Fibroblast of peridontal ligament (primary cell): ENCODE results near the gene SBNO2.
"Not testable (repeated sequence)": the region's sequence is repeated elsewhere in the genome, so short reads cannot be mapped to it uniquely, and the experiment has no call there.

Experiments used
- DNase-seq: peaks from one replicate; pipeline ENCODE4 v3.0.0-alpha.2; 2010; ENCODE audit errors: extremely low read depth

Gene SBNO2

GRCh38 chr19:1173845-1174809, at the start of gene SBNO2:
SBNO2 (minus strand) TSS chr19:1174268; CDS start chr19:1154276, 19,992 bp downstream.
- DNase-seq = peak; percentile 77

GRCh38 chr19:1223018-1223855, 49.2 kb upstream of the SBNO2 start:
- peak; percentile 15 for DNase-seq

- DNase-seq = no peak
Measured at GRCh38 chr19:1222394-1222793, 48.3 kb upstream of the SBNO2 start.

- DNase-seq = no peak
Measured at GRCh38 chr19:1221904-1222255, 47.8 kb upstream of the SBNO2 start.

GRCh38 chr19:1220976-1221903, 47.2 kb upstream of the SBNO2 start:
- DNase-seq = peak; percentile 33

GRCh38 chr19:1220477-1220930, 46.4 kb upstream of the SBNO2 start:
- DNase-seq = no peak

- DNase-seq = no peak
Measured at GRCh38 chr19:1219786-1220476, 45.9 kb upstream of the SBNO2 start.

- no peak for DNase-seq
Measured at GRCh38 chr19:1218751-1219567, 44.9 kb upstream of the SBNO2 start.

- DNase-seq = no peak
Measured at GRCh38 chr19:1217366-1217765, 43.3 kb upstream of the SBNO2 start.

- DNase-seq = no peak
Measured at GRCh38 chr19:1216756-1217155, 42.7 kb upstream of the SBNO2 start.

- DNase-seq = no peak
Measured at GRCh38 chr19:1214862-1215731, 41.0 kb upstream of the SBNO2 start.

GRCh38 chr19:1214299-1214861, 40.3 kb upstream of the SBNO2 start:
- DNase-seq = no peak

- peak; percentile 47 for DNase-seq
Measured at GRCh38 chr19:1213391-1214286, 39.6 kb upstream of the SBNO2 start.

GRCh38 chr19:1211494-1212234, 37.6 kb upstream of the SBNO2 start:
- DNase-seq = no peak

- DNase-seq = no peak
Measured at GRCh38 chr19:1210227-1210538, 36.1 kb upstream of the SBNO2 start.

GRCh38 chr19:1208830-1209229, 34.8 kb upstream of the SBNO2 start:
- not testable (repeated sequence) for DNase-seq

- no peak for DNase-seq
Measured at GRCh38 chr19:1206864-1207450, 32.9 kb upstream of the SBNO2 start.
